GM12878 (cell line): ENCODE results near the gene ESR2. TPM values are rescaled to one million over a fixed set of nuclear protein-coding genes. Genes with fewer than 3 reads are reported as not detected.

Experiments
- ATAC-seq: fragments of 200-7000 bp; cut with Tn5 transposase; 3 replicates; pipeline ENCODE4 v1.9.1; 2020; ENCODE audit warnings: mild to moderate bottlenecking, moderate library complexity
- BruUV-seq: library from RNA; stranded (reverse); fragments of 400-500 nt; replicated peaks from 2 replicates; lab custom pipeline; 2021; lab: Mats Ljungman, UMichigan
- CTCF ChIA-PET: fragments of 300-600 bp; sonication (Branson Sonifier 250); formaldehyde crosslinking; extraction: SDS; loops from one replicate; lab custom pipeline; 2021; ENCODE audit warnings: inconsistent platforms; lab: Yijun Ruan, JAX
- POLR2A ChIA-PET: fragments of 350-600 bp; formaldehyde crosslinking; extraction: SDS; loops from one replicate; lab custom pipeline; 2021; ENCODE audit warnings: inconsistent platforms; lab: Charles Lee
- RAD21 ChIA-PET: fragments of 300-600 bp; sonication (Branson Sonifier 250); formaldehyde crosslinking; loops from one replicate; lab custom pipeline; 2023; ENCODE audit warnings: antibody characterized with exemption; ENCODE audit not compliant: unreplicated experiment; lab: Charles Lee
- SMC1A ChIA-PET: fragments of 300-600 bp; sonication (Branson Sonifier 250); formaldehyde crosslinking; loops from one replicate; lab custom pipeline; 2023; ENCODE audit not compliant: unreplicated experiment, uncharacterized antibody; lab: Charles Lee
- DNase-seq: peaks from one replicate; pipeline ENCODE4 v3.0.0-alpha.2; 2011; ENCODE audit warnings: low read depth, low spot score
- FAIRE-seq: peaks from 3 replicates; lab custom pipeline; 2011; peaks lifted over from hg19 to GRCh38; lab: Jason Lieb, UNC
- H2AFZ ChIP-seq: 2 replicates; pipeline ENCODE4 v1.6.0; 2011; ENCODE audit warnings: low read depth, low read length, control low read depth; ENCODE audit not compliant: control insufficient read depth
- H3K27ac ChIP-seq: 2 replicates; pipeline ENCODE4 v1.5.1; 2011; ENCODE audit warnings: control low read depth; ENCODE audit not compliant: control insufficient read depth, insufficient read depth
- H3K27me3 ChIP-seq, 2 experiments: replicated peaks in 1 of 2; 2 replicates each; pipeline versions ENCODE4 v1.6.0 to v1.6.1; 2011; ENCODE audit warnings: low read length in 1 of 2; ENCODE audit not compliant: control insufficient read depth in 2 of 2, insufficient read depth in 2 of 2
- H3K36me3 ChIP-seq, 2 experiments: 2 replicates each; pipeline ENCODE4 v1.5.1; 2011; ENCODE audit warnings: low read length in 1 of 2; ENCODE audit not compliant: control insufficient read depth in 2 of 2, insufficient read depth in 2 of 2
- H3K4me1 ChIP-seq: 2 replicates; pipeline ENCODE4 v1.6.1; 2011; ENCODE audit warnings: mild to moderate bottlenecking, low read length, moderate library complexity, mixed read lengths; ENCODE audit not compliant: control insufficient read depth, insufficient read depth
- H3K4me2 ChIP-seq: 2 replicates; pipeline ENCODE4 v1.6.0; 2011; ENCODE audit warnings: control low read depth; ENCODE audit not compliant: control insufficient read depth, insufficient read depth
- H3K4me3 ChIP-seq: fragments of 200-600 bp; sonication (generic); 2 replicates; pipeline ENCODE4 v1.5.1; 2016
- H3K79me2 ChIP-seq: 2 replicates; pipeline ENCODE4 v1.6.0; 2011; ENCODE audit warnings: low read length; ENCODE audit not compliant: control insufficient read depth, insufficient read depth
- H3K9ac ChIP-seq: 2 replicates; pipeline ENCODE4 v1.8.0; 2011; ENCODE audit warnings: low read length, control low read depth, mixed read lengths; ENCODE audit not compliant: control insufficient read depth, insufficient read depth
- H3K9me3 ChIP-seq: replicated peaks from 3 replicates; pipeline ENCODE4 v1.5.1; 2011; ENCODE audit warnings: mild to moderate bottlenecking, low read length; ENCODE audit not compliant: control insufficient read depth, insufficient read depth
- H4K20me1 ChIP-seq: 2 replicates; pipeline ENCODE4 v1.6.0; 2011; ENCODE audit not compliant: control insufficient read depth, insufficient read depth
- CREM ChIP-seq: IDR thresholded peaks from 2 replicates; pipeline ENCODE4 v1.6.1; 2014; ENCODE audit warnings: antibody characterized with exemption, low read depth
- IRF4 ChIP-seq: IDR thresholded peaks from 2 replicates; pipeline ENCODE4 v1.6.1; 2011; ENCODE audit warnings: low read depth, low read length
- MYC ChIP-seq: IDR thresholded peaks from 2 replicates; pipeline ENCODE4 v1.6.1; 2011; ENCODE audit warnings: mild to moderate bottlenecking, low read length, moderate library complexity, inconsistent platforms; ENCODE audit not compliant: insufficient read depth, insufficient replicate concordance, insufficient read length, severe bottlenecking
- NBN ChIP-seq: fragments of 450-650 bp; IDR thresholded peaks from 2 replicates; pipeline ENCODE4 v1.6.1; 2016
- RAD21 ChIP-seq: IDR thresholded peaks from 2 replicates; pipeline ENCODE4 v1.6.1; 2011; ENCODE audit warnings: mild to moderate bottlenecking, low read depth, low read length, moderate library complexity; ENCODE audit not compliant: insufficient read depth
- SMC3 ChIP-seq: IDR thresholded peaks from 2 replicates; pipeline ENCODE4 v1.6.1; 2011; ENCODE audit warnings: low read length, improper control_type of control experiment, borderline replicate concordance
- WGBS: methylation state at CpG from one replicate; pipeline ENCODE4 v1.1.6; 2016; ENCODE audit warnings: low lambda C conversion rate; ENCODE audit not compliant: insufficient replicate concordance, insufficient coverage; ENCODE audit errors: missing lambda C conversion rate; 5-methylcytosine and 5-hydroxymethylcytosine counted together
- in situ Hi-C: fragments of 300-500 bp; cut with MboI; formaldehyde crosslinking; loops from 9 replicates; pipeline ENCODE4 v1.14.3; 2018; ENCODE audit warnings: mixed read lengths
- intact Hi-C: fragments of 100-400 bp; cut with micrococcal nuclease; formaldehyde crosslinking; loops from one replicate; pipeline ENCODE4 v1.14.2; 2022; ENCODE audit not compliant: unreplicated experiment
- polyA plus RNA-seq, 11 experiments: library from polyadenylated mRNA; depleted of rRNA in 4 of 11; unstranded in 6 of 11; stranded (reverse) in 5 of 11; fragments of >200 nt; fragmentation: Nextera tagmentation in 4 of 11; fragmentation: Illumina TruSeq in 1 of 11; extraction: Ambion mirVana in 4 of 11; extraction: Trizol in 1 of 11; gene quantifications; 1 replicate in 1 of 11; 2 replicates in 10 of 11; pipeline versions ENCODE4 v1.2.1 to v1.2.3, GENCODE V29; 2011 to 2016; ENCODE audit warnings: inconsistent platforms in 2 of 11, missing spikeins in 2 of 11, low read depth in 1 of 11
- total RNA-seq, 4 experiments: library from RNA; depleted of rRNA in 3 of 4; stranded (reverse); fragments of >200 nt in 3 of 4; fragmentation: Illumina TruSeq in 1 of 4; extraction: Trizol in 1 of 4; gene quantifications; 2 replicates each; pipeline versions ENCODE4 v1.2.1 to v1.2.3, GENCODE V29; 2013 to 2021
- TF ChIP-seq, protein P1 (sequence below), 3 experiments: IDR thresholded peaks in 2 of 3; conservative IDR thresholded peaks in 1 of 3; 2 replicates each; pipeline ENCODE4 v1.5.1; 2011; ENCODE audit warnings: low read depth in 3 of 3, low read length in 3 of 3, mild to moderate bottlenecking in 3 of 3, control low read depth in 2 of 3, moderate library complexity in 2 of 3, inconsistent platforms in 1 of 3, mixed read lengths in 1 of 3; ENCODE audit not compliant: control insufficient read depth in 2 of 3, insufficient read depth in 1 of 3; ENCODE audit errors: extremely low read depth in 1 of 3

Gene ESR2
- total and polyA plus RNA-seq, 10 of the 15 experiments (the other 5 are each of a cell fraction or from before 2014, with no cell fraction given): 0.29 to 2.6 (median 0.81) TPM

GRCh38 chr14:64060648-64061096, 233.5 kb downstream of the ESR2 start:
- no peak overlapping the region for H3K9ac ChIP-seq
- CTCF ChIA-PET: interaction anchor here (0.9 to 3.6 kb wide), 6 partner anchors 17 to 243 kb away, joined by 3 to 25 read pairs (median 4); partner anchors contain the start of gene ESR2
- POLR2A ChIA-PET: no interaction called here
- H3K4me1 ChIP-seq: no peaks in the 10 kb centered on the region
- H3K27ac ChIP-seq: no peak overlapping the region
- BruUV-seq: no TSS peak
- in situ Hi-C loops: no loop called here
- H3K36me3 ChIP-seq: peaks cover 0 to 2% of the 10 kb centered on the region in 2 experiments; a peak in 1 of 4 replicates
- H2AFZ ChIP-seq: no peak overlapping the region
- H3K4me2 ChIP-seq: no peak overlapping the region
- TF ChIP-seq IRF4: no peak
- TF ChIP-seq SMC3: peak; percentile 17; the same call in 1 of the 2 replicates
- TF ChIP-seq, protein P1, sequence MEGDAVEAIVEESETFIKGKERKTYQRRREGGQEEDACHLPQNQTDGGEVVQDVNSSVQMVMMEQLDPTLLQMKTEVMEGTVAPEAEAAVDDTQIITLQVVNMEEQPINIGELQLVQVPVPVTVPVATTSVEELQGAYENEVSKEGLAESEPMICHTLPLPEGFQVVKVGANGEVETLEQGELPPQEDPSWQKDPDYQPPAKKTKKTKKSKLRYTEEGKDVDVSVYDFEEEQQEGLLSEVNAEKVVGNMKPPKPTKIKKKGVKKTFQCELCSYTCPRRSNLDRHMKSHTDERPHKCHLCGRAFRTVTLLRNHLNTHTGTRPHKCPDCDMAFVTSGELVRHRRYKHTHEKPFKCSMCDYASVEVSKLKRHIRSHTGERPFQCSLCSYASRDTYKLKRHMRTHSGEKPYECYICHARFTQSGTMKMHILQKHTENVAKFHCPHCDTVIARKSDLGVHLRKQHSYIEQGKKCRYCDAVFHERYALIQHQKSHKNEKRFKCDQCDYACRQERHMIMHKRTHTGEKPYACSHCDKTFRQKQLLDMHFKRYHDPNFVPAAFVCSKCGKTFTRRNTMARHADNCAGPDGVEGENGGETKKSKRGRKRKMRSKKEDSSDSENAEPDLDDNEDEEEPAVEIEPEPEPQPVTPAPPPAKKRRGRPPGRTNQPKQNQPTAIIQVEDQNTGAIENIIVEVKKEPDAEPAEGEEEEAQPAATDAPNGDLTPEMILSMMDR (IDR thresholded peaks at IDR 0.05 in 2 of 3, conservative IDR thresholded peaks at IDR 0.05 in 1 of 3; ENCODE audit: control insufficient read depth in 2 of 3, extremely low read depth in 1 of 3, insufficient read depth in 1 of 3, low read depth in 3 of 3, low read length in 3 of 3): peak; percentile 34 to 67 (median 50); a peak in 5 of 6 replicates
- TF ChIP-seq RAD21: peak; percentile 42
- TF ChIP-seq MYC: no peak
- TF ChIP-seq CREM: no peak
- TF ChIP-seq NBN: no peak
- no peaks in the 10 kb centered on the region for H3K27me3 ChIP-seq
- intact Hi-C loops: loop anchor here (10.0 kb wide), 1 partner anchor 234 kb away; the partner anchor contains the start of gene ESR2
- no peaks in the 10 kb centered on the region for H3K79me2 ChIP-seq
- 78% methylated on average over 5 of the region's 5 CpGs for WGBS
- peak; percentile 92 for ATAC-seq
- peak; percentile 56 for FAIRE-seq
- SMC1A ChIA-PET: interaction anchor here (0.7 to 1.0 kb wide), 2 partner anchors 243 to 261 kb away, joined by 3 read pairs; no protein-coding TSS in a partner anchor
- H3K9me3 ChIP-seq: no peaks in the 10 kb centered on the region
- no peak for DNase-seq
- no peak overlapping the region for H3K4me3 ChIP-seq
- RAD21 ChIA-PET: interaction anchor here (0.5 to 1.7 kb wide), 3 partner anchors 234 to 238 kb away, joined by 3 to 5 read pairs (median 3); no protein-coding TSS in a partner anchor
- no peaks in the 10 kb centered on the region for H4K20me1 ChIP-seq
